ENCODE results near the gene NAGPA. TPM values are rescaled to one million over a fixed set of nuclear protein-coding genes. Genes with fewer than 3 reads are reported as not detected.

The NAGPA gene
- total RNA-seq, 4 donors from 2014 or later, result 25.3 to 35.1 (median 31.0) TPM

DNA sequence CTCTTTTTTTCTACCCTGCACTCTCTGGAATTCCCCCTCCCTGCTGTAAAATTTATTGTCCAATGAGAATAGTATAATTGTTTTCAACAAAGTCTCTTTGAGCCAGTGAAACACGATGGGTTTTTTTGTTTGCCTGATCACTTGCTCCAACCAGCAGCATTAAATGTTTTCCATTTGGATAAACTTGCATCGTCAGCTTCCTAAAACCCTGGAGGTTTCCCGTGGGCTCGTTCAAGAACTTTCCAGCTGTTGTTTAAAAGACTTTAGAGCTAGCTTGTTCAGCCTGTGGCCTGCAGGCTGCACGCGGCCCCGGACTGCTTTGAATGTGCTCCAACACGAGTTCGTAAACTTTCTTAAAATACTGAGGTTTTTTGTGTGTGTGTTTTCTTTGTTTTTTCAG lies 14.9 kb downstream of the NAGPA start:
- no peaks in the 10 kb centered on the region for H3K4me1 ChIP-seq
- TF ChIP-seq CTCF (IDR thresholded peaks at IDR 0.05), result no peak
- TF ChIP-seq POLR2A (IDR thresholded peaks at IDR 0.05), result no peak
- TF ChIP-seq EP300 (IDR thresholded peaks at IDR 0.05), result no peak
- TF ChIP-seq POLR2AphosphoS5 (IDR thresholded peaks at IDR 0.05), result no peak
- H3K4me3 ChIP-seq, result no peak overlapping the region
- DNase-seq (ENCODE audit: low spot score in 2 of 2), result no peak
- 33% methylated on average over 9 of the region's 9 CpGs for WGBS
- H3K27ac ChIP-seq, result no peak overlapping the region
- no peaks in the 10 kb centered on the region for H3K27me3 ChIP-seq
- H3K36me3 ChIP-seq, result no peaks in the 10 kb centered on the region
- H3K9me3 ChIP-seq, result no peaks in the 10 kb centered on the region

DNA sequence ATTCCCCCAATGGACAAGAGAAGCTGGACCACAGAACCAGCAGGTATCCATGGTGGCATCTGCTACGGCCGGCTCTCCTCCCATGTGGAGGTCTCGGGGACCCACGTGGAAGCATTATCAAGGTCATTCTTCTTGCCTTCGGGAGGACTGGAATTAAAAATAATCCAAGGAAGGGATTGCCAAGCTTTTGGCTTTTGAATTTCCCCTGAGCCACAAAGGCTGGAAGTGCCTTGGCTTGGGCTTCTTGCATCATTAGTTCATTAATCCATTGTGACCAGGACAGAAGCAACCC lies 16.1 kb downstream of the NAGPA start:
- Histone ChIP-seq H3K4me1 (no peaks in the 10 kb centered on the region), H3K9me3 (no peaks in the 10 kb centered on the region), H3K27ac (no peak overlapping the region), H3K36me3 (no peaks in the 10 kb centered on the region), H3K4me3 (no peak overlapping the region), H3K27me3 (no peaks in the 10 kb centered on the region)
- 93% methylated on average over 4 of the region's 5 CpGs for WGBS
- no peak for DNase-seq (ENCODE audit: low spot score in 2 of 2)
- no peak for TF ChIP-seq POLR2AphosphoS5 (IDR thresholded peaks at IDR 0.05)
- no peak for TF ChIP-seq POLR2A (IDR thresholded peaks at IDR 0.05)
- TF ChIP-seq CTCF (IDR thresholded peaks at IDR 0.05), result no peak

DNA sequence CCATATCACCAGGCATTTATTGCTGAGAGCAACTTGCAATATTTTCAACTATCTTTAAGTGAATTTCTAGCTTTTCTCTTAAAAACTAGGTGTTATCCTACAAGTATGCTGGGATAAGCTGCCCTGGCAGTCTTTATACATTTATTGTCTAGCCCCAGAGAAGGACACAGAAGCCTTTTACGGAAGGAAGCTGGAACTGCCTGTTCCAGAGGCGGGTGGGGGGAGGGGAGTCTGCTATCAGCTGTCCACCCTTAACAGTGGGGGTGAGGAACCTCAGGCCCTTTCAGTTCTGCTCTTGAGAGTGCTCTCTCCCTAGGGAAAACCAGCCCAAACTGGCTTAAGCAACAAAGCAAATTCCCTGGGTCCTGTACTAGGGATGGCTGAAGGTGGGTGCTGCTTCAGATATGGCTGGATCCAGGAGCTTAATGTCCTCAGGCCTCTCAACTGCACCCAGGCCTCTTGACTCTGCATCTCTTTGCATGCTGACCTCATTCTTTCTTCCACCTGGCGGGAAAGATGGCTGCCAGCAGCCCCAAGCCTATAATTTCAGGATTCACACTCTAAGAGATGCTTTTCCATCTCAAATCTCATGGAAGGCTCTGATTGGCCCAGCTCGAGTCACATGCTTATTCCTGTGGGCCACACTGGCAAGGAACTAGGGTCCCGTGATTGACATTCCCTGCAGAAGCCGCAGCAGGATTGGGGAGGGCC lies 16.6 kb downstream of the NAGPA start:
- no peaks in the 10 kb centered on the region for H3K27me3 ChIP-seq
- H3K9me3 ChIP-seq, result no peaks in the 10 kb centered on the region
- DNase-seq (ENCODE audit: low spot score in 2 of 2), result no peak
- no peak overlapping the region for H3K4me3 ChIP-seq
- no peak for TF ChIP-seq POLR2A (IDR thresholded peaks at IDR 0.05)
- no peak for TF ChIP-seq EP300 (IDR thresholded peaks at IDR 0.05)
- TF ChIP-seq POLR2AphosphoS5 (IDR thresholded peaks at IDR 0.05), result no peak
- TF ChIP-seq CTCF (IDR thresholded peaks at IDR 0.05), result no peak
- H3K36me3 ChIP-seq, result no peaks in the 10 kb centered on the region
- WGBS, result 80% methylated on average over 6 of the region's 6 CpGs
- no peaks in the 10 kb centered on the region for H3K4me1 ChIP-seq
- no peak overlapping the region for H3K27ac ChIP-seq

DNA sequence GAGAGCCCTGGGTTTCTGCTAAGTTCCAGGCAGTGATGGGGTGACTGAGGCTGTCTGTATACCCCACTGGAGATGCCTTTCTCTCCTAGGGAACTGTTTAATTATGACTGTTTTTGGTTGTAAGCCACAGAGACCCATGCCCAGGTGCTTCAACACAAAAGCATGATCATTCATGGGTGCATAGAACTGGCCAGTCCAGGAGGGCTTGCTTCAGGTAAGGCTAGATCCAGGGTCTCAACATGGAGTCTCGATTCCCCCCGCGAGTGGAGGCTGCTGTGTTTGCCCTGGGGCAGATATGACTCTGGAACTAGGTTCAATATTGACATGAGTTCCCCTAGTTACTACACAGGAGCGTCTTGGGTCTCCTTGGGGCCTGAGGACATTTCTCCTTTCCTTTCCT lies 17.8 kb downstream of the NAGPA start:
- Histone ChIP-seq H3K4me3 (no peak overlapping the region), H3K4me1 (no peaks in the 10 kb centered on the region), H3K9me3 (no peaks in the 10 kb centered on the region), H3K27ac (no peak overlapping the region), H3K27me3 (no peaks in the 10 kb centered on the region), H3K36me3 (no peaks in the 10 kb centered on the region)
- TF ChIP-seq POLR2AphosphoS5 (IDR thresholded peaks at IDR 0.05), result no peak
- TF ChIP-seq POLR2A (IDR thresholded peaks at IDR 0.05), result no peak
- TF ChIP-seq CTCF (IDR thresholded peaks at IDR 0.05), result no peak
- TF ChIP-seq EP300 (IDR thresholded peaks at IDR 0.05), result no peak
- DNase-seq (ENCODE audit: low spot score in 2 of 2), result no peak
- WGBS, result 87% methylated on average over 4 of the region's 4 CpGs

DNA sequence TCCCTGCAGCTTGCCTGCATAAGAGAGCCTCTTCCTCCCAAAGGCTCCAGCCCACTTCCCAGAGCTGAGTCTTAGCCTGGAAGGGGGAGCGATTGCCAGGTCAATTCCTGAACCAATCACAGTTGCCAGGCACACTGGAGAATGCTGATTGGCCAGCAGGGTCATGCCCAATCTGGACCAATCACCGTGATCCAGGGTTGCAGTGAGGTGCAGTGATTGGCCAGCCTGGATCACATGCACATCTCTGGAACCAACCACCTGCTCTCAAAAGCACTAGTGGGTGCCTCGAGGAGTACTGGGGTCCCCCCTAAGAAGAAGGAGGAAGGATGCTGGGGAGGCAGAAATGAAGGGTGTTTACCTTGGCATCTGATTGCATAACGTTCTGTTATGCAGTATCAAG lies 18.4 kb downstream of the NAGPA start:
- Histone ChIP-seq H3K4me1 (no peaks in the 10 kb centered on the region), H3K36me3 (no peaks in the 10 kb centered on the region), H3K27ac (no peak overlapping the region), H3K4me3 (no peak overlapping the region), H3K9me3 (no peaks in the 10 kb centered on the region), H3K27me3 (no peaks in the 10 kb centered on the region)
- 73% methylated on average over 2 of the region's 4 CpGs for WGBS
- TF ChIP-seq POLR2AphosphoS5 (IDR thresholded peaks at IDR 0.05) (no peak), EP300 (IDR thresholded peaks at IDR 0.05) (no peak), POLR2A (IDR thresholded peaks at IDR 0.05) (no peak), CTCF (IDR thresholded peaks at IDR 0.05) (no peak)
- no peak for DNase-seq (ENCODE audit: low spot score in 2 of 2)

Data from suprapubic skin (tissue), 4 donors.